ENCODE data around the gene IRAK2.

Gene IRAK2

DNA sequence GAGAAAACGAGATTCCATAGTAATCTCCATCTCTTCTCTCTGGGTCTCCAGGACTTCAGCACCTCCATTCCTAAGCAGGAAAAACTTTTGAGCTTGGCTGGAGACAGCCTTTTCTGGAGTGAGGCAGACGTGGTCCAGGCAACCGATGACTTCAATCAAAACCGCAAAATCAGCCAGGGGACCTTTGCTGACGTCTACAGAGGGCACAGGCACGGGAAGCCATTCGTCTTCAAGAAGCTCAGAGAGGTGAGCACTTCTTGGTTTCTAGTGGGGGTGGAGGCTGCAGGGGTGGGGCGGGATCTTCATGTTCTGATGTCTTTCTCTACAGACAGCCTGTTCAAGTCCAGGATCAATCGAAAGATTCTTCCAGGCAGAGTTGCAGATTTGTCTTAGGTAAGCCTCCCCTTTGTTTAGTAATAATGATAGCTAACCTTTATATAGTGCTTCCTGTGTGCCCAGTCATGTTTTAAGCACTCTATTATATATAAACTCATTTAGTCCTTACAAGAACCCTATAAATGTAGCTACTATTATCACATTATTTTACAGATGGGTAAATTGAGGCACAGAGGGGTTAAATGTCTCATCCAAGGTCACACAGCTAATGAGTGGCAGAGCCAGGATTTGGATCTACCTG lies 48.6 kb downstream of the IRAK2 start:
- TF ChIP-seq, protein P1, sequence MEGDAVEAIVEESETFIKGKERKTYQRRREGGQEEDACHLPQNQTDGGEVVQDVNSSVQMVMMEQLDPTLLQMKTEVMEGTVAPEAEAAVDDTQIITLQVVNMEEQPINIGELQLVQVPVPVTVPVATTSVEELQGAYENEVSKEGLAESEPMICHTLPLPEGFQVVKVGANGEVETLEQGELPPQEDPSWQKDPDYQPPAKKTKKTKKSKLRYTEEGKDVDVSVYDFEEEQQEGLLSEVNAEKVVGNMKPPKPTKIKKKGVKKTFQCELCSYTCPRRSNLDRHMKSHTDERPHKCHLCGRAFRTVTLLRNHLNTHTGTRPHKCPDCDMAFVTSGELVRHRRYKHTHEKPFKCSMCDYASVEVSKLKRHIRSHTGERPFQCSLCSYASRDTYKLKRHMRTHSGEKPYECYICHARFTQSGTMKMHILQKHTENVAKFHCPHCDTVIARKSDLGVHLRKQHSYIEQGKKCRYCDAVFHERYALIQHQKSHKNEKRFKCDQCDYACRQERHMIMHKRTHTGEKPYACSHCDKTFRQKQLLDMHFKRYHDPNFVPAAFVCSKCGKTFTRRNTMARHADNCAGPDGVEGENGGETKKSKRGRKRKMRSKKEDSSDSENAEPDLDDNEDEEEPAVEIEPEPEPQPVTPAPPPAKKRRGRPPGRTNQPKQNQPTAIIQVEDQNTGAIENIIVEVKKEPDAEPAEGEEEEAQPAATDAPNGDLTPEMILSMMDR (conservative IDR thresholded peaks at IDR 0.05; ENCODE audit: low read length), result no peak
- no peak for TF ChIP-seq EZH2phosphoT487 (IDR thresholded peaks at IDR 0.05; ENCODE audit: borderline replicate concordance)

GRCh38 chr3:10215578-10216368 lies 51.1 kb downstream of the IRAK2 start:
- H2AFZ ChIP-seq (ENCODE audit: low read length), result no peak overlapping the region
- H3K9me2 ChIP-seq (replicated peaks; ENCODE audit: low read depth, low read length), result no peaks in the 10 kb centered on the region
- H3K9me3 ChIP-seq (ENCODE audit: insufficient read depth, low read depth, low read length), result no peaks in the 10 kb centered on the region
- H3K4me3 ChIP-seq (ENCODE audit: low read length, poor library complexity, severe bottlenecking), result no peak overlapping the region
- no peaks in the 10 kb centered on the region for H3K36me3 ChIP-seq (ENCODE audit: insufficient read depth, low read length)
- peaks cover 3% of the 10 kb centered on the region for H3K4me1 ChIP-seq (ENCODE audit: insufficient read depth, low read length, poor library complexity, severe bottlenecking)
- no peaks in the 10 kb centered on the region for H3K79me2 ChIP-seq (ENCODE audit: insufficient read depth, low read length)
- H3K4me2 ChIP-seq (ENCODE audit: low read depth, low read length, poor library complexity, severe bottlenecking), result no peak overlapping the region
- H3F3A ChIP-seq (ENCODE audit: low read depth), result no peaks in the 10 kb centered on the region
- H3K27me3 ChIP-seq (ENCODE audit: insufficient read depth, low read length, poor library complexity, severe bottlenecking), result no peaks in the 10 kb centered on the region
- H3K9ac ChIP-seq (ENCODE audit: low read depth, low read length, poor library complexity, severe bottlenecking), result no peak overlapping the region
- TF ChIP-seq, protein P1 (conservative IDR thresholded peaks at IDR 0.05; ENCODE audit: low read length), result no peak
- no peak for TF ChIP-seq EZH2phosphoT487 (IDR thresholded peaks at IDR 0.05; ENCODE audit: borderline replicate concordance)
- no peaks in the 10 kb centered on the region for H4K20me1 ChIP-seq (ENCODE audit: insufficient read depth, low read length, poor library complexity, severe bottlenecking)

More for the DNA sequence above, 48.6 kb downstream of the IRAK2 start:
- Histone ChIP-seq H3K27me3 (ENCODE audit: insufficient read depth, low read length, poor library complexity, severe bottlenecking) (no peaks in the 10 kb centered on the region), H4K20me1 (ENCODE audit: insufficient read depth, low read length, poor library complexity, severe bottlenecking) (no peaks in the 10 kb centered on the region), H3K4me3 (ENCODE audit: low read length, poor library complexity, severe bottlenecking) (no peak overlapping the region), H3K9ac (ENCODE audit: low read depth, low read length, poor library complexity, severe bottlenecking) (no peak overlapping the region), H3K9me3 (ENCODE audit: insufficient read depth, low read depth, low read length) (no peaks in the 10 kb centered on the region), H2AFZ (ENCODE audit: low read length) (no peak overlapping the region), H3K36me3 (ENCODE audit: insufficient read depth, low read length) (no peaks in the 10 kb centered on the region), H3K4me1 (ENCODE audit: insufficient read depth, low read length, poor library complexity, severe bottlenecking) (no peaks in the 10 kb centered on the region), H3K4me2 (ENCODE audit: low read depth, low read length, poor library complexity, severe bottlenecking) (no peak overlapping the region), H3F3A (ENCODE audit: low read depth) (no peaks in the 10 kb centered on the region), H3K79me2 (ENCODE audit: insufficient read depth, low read length) (no peaks in the 10 kb centered on the region), H3K9me2 (replicated peaks; ENCODE audit: low read depth, low read length) (no peaks in the 10 kb centered on the region)

DNA sequence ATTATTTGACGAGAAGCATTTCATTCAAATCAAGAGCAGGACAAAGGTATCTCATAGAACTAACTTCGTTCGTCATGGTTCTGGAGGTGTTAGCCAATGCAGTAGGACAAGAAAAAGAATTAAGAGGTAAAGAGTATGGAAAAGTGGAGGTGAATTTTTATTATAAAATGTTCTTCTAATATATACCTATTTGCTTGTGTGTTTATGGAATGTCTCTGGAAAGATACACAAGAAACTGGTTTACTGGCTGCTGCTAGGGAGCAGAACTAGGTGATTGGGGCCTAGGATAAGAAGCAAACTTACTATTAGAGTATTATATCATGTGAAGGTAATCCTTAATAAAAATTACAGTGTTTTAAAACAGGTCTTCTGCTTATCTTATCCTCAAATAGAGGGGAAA lies 52.6 kb downstream of the IRAK2 start:
- no peaks in the 10 kb centered on the region for H4K20me1 ChIP-seq (ENCODE audit: insufficient read depth, low read length, poor library complexity, severe bottlenecking)
- no peaks in the 10 kb centered on the region for H3F3A ChIP-seq (ENCODE audit: low read depth)
- no peaks in the 10 kb centered on the region for H3K79me2 ChIP-seq (ENCODE audit: insufficient read depth, low read length)
- no peak overlapping the region for H3K4me3 ChIP-seq (ENCODE audit: low read length, poor library complexity, severe bottlenecking)
- no peak overlapping the region for H3K4me2 ChIP-seq (ENCODE audit: low read depth, low read length, poor library complexity, severe bottlenecking)
- H3K4me1 ChIP-seq (ENCODE audit: insufficient read depth, low read length, poor library complexity, severe bottlenecking), result peaks cover 4% of the 10 kb centered on the region
- H3K9me2 ChIP-seq (replicated peaks; ENCODE audit: low read depth, low read length), result no peaks in the 10 kb centered on the region
- no peak overlapping the region for H3K9ac ChIP-seq (ENCODE audit: low read depth, low read length, poor library complexity, severe bottlenecking)
- H3K27me3 ChIP-seq (ENCODE audit: insufficient read depth, low read length, poor library complexity, severe bottlenecking), result no peaks in the 10 kb centered on the region
- no peaks in the 10 kb centered on the region for H3K9me3 ChIP-seq (ENCODE audit: insufficient read depth, low read depth, low read length)
- H3K36me3 ChIP-seq (ENCODE audit: insufficient read depth, low read length), result no peaks in the 10 kb centered on the region
- no peak overlapping the region for H2AFZ ChIP-seq (ENCODE audit: low read length)
- TF ChIP-seq EZH2phosphoT487 (IDR thresholded peaks at IDR 0.05; ENCODE audit: borderline replicate concordance), result no peak
- TF ChIP-seq, protein P1 (conservative IDR thresholded peaks at IDR 0.05; ENCODE audit: low read length), result no peak
